Measurements from ENCODE around the gene ARID3C.

Gene ARID3C

GRCh38 chr9:34575862-34576596 lies 52.8 kb downstream of the ARID3C start:
- no peak overlapping the region for H3K4me3 ChIP-seq (ENCODE audit: low read length)
- no peak for TF ChIP-seq CTCF (IDR thresholded peaks at IDR 0.05; ENCODE audit: insufficient read depth, low read depth, low read length, missing control alignments)

GRCh38 chr9:34575241-34575640 lies 53.6 kb downstream of the ARID3C start:
- no peak overlapping the region for H3K4me3 ChIP-seq (ENCODE audit: low read length)
- TF ChIP-seq CTCF (IDR thresholded peaks at IDR 0.05; ENCODE audit: insufficient read depth, low read depth, low read length, missing control alignments): no peak
- DNase-seq (ENCODE audit: low read depth): no peak

More at GRCh38 chr9:34575862-34576596, 52.8 kb downstream of the ARID3C start:
- DNase-seq (ENCODE audit: low read depth): no peak

DNA sequence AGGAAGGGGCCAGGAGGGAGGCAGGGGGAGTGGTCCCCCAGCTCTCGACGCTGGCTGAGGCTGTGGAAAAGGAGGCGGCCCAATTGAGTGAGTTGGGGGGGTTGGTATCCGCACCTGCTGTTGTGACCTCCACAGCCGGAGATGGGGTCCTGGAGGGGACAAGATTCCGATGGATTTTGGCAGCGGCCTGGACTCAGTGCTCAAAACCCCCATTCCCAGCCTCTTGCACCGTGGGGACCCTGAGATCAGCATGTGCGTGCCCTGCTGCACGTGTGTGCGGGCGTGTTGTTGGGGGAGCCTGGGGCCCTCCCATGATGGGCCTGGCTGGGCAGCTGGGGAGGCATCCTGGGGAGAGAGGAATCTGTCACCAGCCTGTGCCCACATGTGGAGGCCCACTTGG lies 54.3 kb downstream of the ARID3C start:
- TF ChIP-seq CTCF (IDR thresholded peaks at IDR 0.05; ENCODE audit: insufficient read depth, low read depth, low read length, missing control alignments): no peak
- no peak overlapping the region for H3K4me3 ChIP-seq (ENCODE audit: low read length)
- DNase-seq (ENCODE audit: low read depth): no peak

GRCh38 chr9:34573599-34574325 lies 55.1 kb downstream of the ARID3C start:
- no peak for DNase-seq (ENCODE audit: low read depth)
- no peak overlapping the region for H3K4me3 ChIP-seq (ENCODE audit: low read length)
- no peak for TF ChIP-seq CTCF (IDR thresholded peaks at IDR 0.05; ENCODE audit: insufficient read depth, low read depth, low read length, missing control alignments)

- TF ChIP-seq CTCF (IDR thresholded peaks at IDR 0.05; ENCODE audit: insufficient read depth, low read depth, low read length, missing control alignments): no peak
- DNase-seq (ENCODE audit: low read depth): no peak
- H3K4me3 ChIP-seq (ENCODE audit: low read length): no peak overlapping the region
Observed at GRCh38 chr9:34572628-34573027, 56.2 kb downstream of the ARID3C start.

GRCh38 chr9:34572092-34572491 lies 56.8 kb downstream of the ARID3C start:
- no peak for TF ChIP-seq CTCF (IDR thresholded peaks at IDR 0.05; ENCODE audit: insufficient read depth, low read depth, low read length, missing control alignments)
- no peak for DNase-seq (ENCODE audit: low read depth)

More at GRCh38 chr9:34572092-34572491, 56.8 kb downstream of the ARID3C start:
- no peak overlapping the region for H3K4me3 ChIP-seq (ENCODE audit: low read length)

Data from epithelial cell of esophagus (primary cell).